Cardiac muscle cell (in vitro differentiated cells and primary cell): Measurements from ENCODE around the gene DNMT3A. TPM values are rescaled to one million over a fixed set of nuclear protein-coding genes. Genes with fewer than 3 reads are reported as not detected.

Experiments used
- DNase-seq, 2 donors: peaks; one replicate each; pipeline versions ENCODE4 v3.0.0 to v3.0.0-alpha.2; 2010 to 2017; ENCODE audit warnings: low read depth in 1 of 2, low spot score in 1 of 2
- H3K27ac ChIP-seq: fragments of 200-600 bp; sonication (generic); 2 replicates; pipeline ENCODE4 v1.5.1; 2016
- H3K27me3 ChIP-seq: fragments of 200-600 bp; sonication (generic); 2 replicates; pipeline ENCODE4 v1.6.0; 2016; ENCODE audit warnings: control low read depth
- H3K36me3 ChIP-seq: fragments of 200-600 bp; sonication (generic); 2 replicates; pipeline ENCODE4 v1.5.1; 2016; ENCODE audit warnings: control low read depth
- H3K4me1 ChIP-seq: fragments of 200-600 bp; sonication (generic); 2 replicates; pipeline ENCODE4 v1.8.1; 2017; ENCODE audit warnings: low read depth, mild to moderate bottlenecking, mixed run types
- H3K4me3 ChIP-seq: fragments of 200-600 bp; sonication (generic); 2 replicates; pipeline ENCODE4 v1.5.1; 2016; ENCODE audit warnings: mild to moderate bottlenecking
- H3K9me3 ChIP-seq: fragments of 200-600 bp; sonication (generic); 2 replicates; pipeline ENCODE4 v1.5.1; 2017; ENCODE audit warnings: low read depth, mild to moderate bottlenecking, control low read depth
- polyA plus RNA-seq: library from polyadenylated mRNA; unstranded; fragments of >200 nt; fragmentation: Nextera tagmentation; extraction: Ambion mirVana; gene quantifications from 2 replicates; pipeline ENCODE4 v1.2.1, GENCODE V29; 2016
- total RNA-seq: library from RNA; depleted of rRNA; stranded (reverse); fragments of >200 nt; gene quantifications from 2 replicates; pipeline ENCODE4 v1.2.3, GENCODE V29; 2016
- TF ChIP-seq, protein P1 (sequence below): IDR thresholded peaks from 2 replicates; pipeline ENCODE4 v1.5.1; 2012; ENCODE audit warnings: low read depth, mild to moderate bottlenecking, low read length

The DNMT3A gene
- total and polyA plus RNA-seq, 2 experiments from 2014 or later = 52.9 to 116 TPM

DNA sequence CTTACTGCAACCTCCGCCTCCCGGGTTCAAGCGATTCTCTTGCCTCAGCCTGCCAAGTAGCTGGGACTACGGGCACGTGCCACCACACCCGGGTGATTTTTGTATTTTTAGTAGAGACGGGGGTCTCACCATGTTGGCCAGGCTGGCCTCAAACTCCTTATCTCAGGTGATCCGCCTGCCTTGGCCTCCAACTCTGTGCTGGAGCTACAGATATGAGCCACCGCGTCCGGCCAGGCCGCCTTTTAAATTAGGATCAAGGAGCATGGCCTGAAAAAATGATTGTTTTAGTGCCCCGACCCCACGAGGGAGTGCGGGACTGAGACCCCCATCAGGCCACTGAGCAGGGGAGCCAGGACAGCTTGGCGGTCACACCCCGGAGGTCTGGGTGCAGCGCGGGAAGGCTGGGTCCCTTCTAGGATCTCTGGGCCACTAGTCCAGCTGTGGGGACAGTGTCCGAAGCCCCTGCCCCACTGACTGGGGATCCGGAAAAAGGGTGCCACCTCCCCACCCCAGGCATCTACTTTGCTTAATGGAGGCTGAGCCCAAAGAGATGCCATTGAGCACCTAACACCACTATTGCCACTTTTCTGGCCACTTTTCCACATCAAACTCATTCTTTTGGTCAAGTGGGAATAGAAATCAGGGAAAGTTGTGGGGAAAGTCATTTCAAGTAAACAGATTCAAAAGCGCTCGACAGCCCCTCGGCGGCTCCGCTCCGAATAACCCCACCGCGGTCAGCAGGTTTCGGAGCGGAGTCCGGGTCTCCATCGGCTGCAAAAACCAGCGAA, 19.7 kb upstream of the DNMT3A start:
- Histone ChIP-seq H3K36me3 (no peaks in the 10 kb centered on the region), H3K4me1 (no peaks in the 10 kb centered on the region), H3K9me3 (no peaks in the 10 kb centered on the region), H3K4me3 (no peak overlapping the region), H3K27me3 (peaks cover 3% of the 10 kb centered on the region), H3K27ac (no peak overlapping the region)
- DNase-seq = no peak
- TF ChIP-seq, protein P1, sequence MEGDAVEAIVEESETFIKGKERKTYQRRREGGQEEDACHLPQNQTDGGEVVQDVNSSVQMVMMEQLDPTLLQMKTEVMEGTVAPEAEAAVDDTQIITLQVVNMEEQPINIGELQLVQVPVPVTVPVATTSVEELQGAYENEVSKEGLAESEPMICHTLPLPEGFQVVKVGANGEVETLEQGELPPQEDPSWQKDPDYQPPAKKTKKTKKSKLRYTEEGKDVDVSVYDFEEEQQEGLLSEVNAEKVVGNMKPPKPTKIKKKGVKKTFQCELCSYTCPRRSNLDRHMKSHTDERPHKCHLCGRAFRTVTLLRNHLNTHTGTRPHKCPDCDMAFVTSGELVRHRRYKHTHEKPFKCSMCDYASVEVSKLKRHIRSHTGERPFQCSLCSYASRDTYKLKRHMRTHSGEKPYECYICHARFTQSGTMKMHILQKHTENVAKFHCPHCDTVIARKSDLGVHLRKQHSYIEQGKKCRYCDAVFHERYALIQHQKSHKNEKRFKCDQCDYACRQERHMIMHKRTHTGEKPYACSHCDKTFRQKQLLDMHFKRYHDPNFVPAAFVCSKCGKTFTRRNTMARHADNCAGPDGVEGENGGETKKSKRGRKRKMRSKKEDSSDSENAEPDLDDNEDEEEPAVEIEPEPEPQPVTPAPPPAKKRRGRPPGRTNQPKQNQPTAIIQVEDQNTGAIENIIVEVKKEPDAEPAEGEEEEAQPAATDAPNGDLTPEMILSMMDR = no peak

DNA sequence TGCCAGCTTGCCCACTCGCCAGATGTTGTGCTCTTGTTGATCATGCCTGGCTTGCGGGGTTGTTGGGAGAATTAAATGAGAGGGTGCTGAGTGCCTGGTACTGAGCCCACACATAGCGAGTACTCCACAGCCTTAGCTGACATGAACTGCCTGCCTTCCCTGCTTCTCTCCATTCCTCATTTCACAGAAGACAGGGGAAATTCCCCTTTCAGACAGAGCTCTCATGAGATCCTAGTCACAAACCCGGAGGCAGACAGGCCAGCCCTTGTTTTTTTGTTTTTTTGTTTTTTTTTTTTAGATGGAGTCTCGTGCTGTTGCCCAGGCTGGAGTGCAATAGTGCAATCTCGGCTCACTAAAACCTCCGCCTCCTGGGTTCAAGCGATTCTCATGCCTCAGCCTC, 17.1 kb upstream of the DNMT3A start:
- no peak overlapping the region for H3K4me3 ChIP-seq
- no peaks in the 10 kb centered on the region for H3K36me3 ChIP-seq
- TF ChIP-seq, protein P1 = no peak
- H3K27me3 ChIP-seq = peaks cover 3% of the 10 kb centered on the region
- H3K9me3 ChIP-seq = no peaks in the 10 kb centered on the region
- H3K27ac ChIP-seq = no peak overlapping the region
- no peaks in the 10 kb centered on the region for H3K4me1 ChIP-seq
- DNase-seq = no peak

DNA sequence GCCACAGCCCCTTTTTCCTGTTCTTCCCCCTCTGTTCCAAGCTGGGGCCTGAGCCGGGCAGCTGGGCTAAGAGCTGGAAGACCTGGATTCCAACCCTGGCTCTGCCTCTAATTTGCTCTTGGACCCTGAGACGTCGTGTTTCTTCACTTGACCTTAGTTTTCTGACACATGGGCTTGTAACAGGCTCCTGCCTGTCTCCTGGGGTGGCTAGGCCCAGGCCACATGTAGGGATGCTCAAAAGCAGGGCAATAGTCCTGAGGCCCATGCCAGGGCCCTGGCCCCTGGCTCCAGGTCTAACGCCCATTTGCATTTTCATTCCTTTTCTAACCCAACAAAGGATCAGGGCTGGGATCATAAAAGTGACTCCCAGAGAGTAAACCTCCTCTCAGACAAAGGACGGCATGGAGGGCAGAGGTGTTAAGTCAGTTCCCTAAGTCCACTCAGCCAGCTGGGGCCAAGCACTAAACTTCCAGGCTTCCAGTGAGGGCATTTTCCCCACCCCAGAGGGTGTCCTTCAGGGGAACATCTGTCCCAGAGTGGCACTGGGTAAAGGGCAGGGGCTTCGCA, 16.6 kb upstream of the DNMT3A start:
- no peak overlapping the region for H3K27ac ChIP-seq
- H3K4me1 ChIP-seq = no peaks in the 10 kb centered on the region
- no peak overlapping the region for H3K4me3 ChIP-seq
- DNase-seq = no peak
- H3K36me3 ChIP-seq = no peaks in the 10 kb centered on the region
- peaks cover 3% of the 10 kb centered on the region for H3K27me3 ChIP-seq
- TF ChIP-seq, protein P1 = no peak
- no peaks in the 10 kb centered on the region for H3K9me3 ChIP-seq

DNA sequence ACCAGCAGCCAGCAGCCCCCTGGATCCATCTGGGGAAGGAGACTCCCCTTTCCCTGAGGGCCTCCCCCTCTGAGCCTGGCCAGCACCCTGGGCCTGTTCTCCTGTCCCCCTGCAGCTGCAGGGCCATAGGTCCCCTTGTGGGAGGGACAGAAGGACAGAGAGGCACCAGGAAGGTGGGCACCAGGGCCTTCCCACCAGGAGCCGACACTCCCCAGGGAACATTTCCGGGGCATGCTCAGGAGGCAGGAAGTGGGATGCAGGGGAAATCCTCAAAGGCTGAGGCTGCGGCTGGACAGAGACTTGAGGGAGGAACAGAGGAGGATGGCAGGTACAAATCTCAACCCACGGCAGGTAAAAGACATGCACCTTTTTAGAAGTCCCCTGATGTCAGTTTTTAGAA, 14.4 kb upstream of the DNMT3A start:
- H3K4me1 ChIP-seq = no peaks in the 10 kb centered on the region
- H3K27ac ChIP-seq = no peak overlapping the region
- TF ChIP-seq, protein P1 = no peak
- no peak overlapping the region for H3K4me3 ChIP-seq
- no peaks in the 10 kb centered on the region for H3K36me3 ChIP-seq
- H3K9me3 ChIP-seq = no peaks in the 10 kb centered on the region
- no peak for DNase-seq
- no peaks in the 10 kb centered on the region for H3K27me3 ChIP-seq

DNA sequence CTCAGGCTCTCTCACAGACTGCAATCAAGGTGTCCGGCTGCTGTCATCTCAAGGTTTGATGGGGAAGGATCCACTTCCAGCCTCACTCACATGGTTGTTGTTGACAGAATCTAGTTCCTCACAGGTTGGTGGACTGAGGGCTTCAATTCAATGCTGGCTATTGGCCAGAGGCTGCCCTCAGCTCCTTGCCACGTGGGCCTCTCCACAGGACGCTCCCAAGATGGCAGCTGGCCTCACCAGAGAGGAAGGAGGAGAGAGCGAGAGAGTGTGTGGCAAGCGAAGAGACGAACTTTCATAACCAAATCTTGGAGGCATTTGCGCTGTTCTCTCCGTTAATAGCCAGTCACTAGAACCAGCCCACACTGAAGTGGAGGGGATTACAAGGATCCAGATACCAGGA, 13.5 kb upstream of the DNMT3A start:
- H3K9me3 ChIP-seq = no peaks in the 10 kb centered on the region
- TF ChIP-seq, protein P1 = no peak
- no peaks in the 10 kb centered on the region for H3K36me3 ChIP-seq
- no peaks in the 10 kb centered on the region for H3K4me1 ChIP-seq
- H3K27me3 ChIP-seq = no peaks in the 10 kb centered on the region
- no peak for DNase-seq
- no peak overlapping the region for H3K27ac ChIP-seq
- H3K4me3 ChIP-seq = no peak overlapping the region
